HG03025 (cell line): Measurements from ENCODE around the gene ITGA6.

Experiments used
- ATAC-seq: cut with Tn5 transposase; IDR thresholded peaks from one replicate; pipeline ENCODE4 v1.9.1; 2021; ENCODE audit warnings: mild to moderate bottlenecking, moderate library complexity; ENCODE audit not compliant: unreplicated experiment, low FRiP score

ITGA6 gene

DNA sequence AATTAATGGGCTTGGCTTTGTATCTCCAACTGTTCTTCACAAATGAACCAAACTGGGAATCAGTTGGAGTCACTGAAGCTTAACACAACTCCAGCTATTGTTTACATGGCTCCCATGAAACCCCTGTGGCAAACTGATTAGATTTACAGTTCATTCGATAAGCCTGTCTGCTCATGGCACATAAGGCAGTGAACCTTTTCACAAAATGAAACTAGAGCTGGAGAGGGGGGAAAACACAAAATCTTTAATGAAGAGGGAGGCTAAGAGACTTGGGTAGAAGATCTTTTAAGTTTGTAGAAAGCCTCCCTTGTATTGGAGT is 11.6 kb upstream of the ITGA6 start:
- ATAC-seq = no peak

DNA sequence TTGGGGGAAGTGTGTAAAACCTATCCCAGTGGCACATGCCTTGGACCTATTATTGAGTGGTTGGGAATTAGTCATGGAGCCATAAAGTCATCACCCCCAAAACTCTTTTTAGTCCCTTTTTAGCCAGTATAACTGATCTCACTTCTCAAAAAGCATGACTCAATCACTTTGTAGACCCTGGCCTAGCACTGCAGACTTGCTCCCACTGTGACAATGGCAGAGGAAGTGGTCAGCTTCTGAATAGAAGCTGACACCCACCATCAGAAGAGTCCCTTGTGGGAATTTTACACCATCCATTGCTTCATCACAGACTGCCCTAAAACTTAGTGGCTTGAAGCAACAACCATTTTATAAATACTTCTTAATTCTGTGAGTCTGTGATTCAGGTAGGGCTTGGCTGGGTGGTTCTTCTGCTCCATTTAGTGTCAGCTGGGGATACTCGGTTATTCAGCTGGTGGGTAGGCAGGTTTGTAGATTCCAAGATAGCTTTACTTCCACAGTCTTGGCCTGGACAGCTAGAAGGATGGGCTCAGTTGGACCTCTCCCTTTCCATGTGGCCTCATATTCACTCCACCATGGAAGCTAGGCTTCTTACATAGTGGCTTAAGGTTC is 10.8 kb upstream of the ITGA6 start:
- ATAC-seq = no peak

DNA sequence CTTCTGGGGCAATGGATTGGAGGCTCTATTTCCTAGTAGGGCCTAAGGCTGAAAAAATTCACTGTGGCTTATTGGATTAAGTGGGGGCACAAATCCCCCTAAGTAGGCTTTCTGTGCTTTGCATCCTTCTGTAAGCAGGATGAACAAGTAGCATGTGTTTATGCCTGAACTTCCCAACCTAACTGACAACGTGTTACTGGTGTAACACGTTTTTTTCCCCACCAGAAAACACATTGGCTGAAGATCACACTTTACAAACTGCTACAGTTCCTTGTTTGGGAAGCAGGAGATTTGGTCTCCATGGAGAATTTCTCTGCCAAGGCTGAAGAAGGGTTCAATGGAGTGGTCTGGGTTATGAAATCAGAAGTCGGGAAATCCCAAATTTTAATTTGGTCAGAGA is 7.2 kb upstream of the ITGA6 start:
- ATAC-seq = no peak

DNA sequence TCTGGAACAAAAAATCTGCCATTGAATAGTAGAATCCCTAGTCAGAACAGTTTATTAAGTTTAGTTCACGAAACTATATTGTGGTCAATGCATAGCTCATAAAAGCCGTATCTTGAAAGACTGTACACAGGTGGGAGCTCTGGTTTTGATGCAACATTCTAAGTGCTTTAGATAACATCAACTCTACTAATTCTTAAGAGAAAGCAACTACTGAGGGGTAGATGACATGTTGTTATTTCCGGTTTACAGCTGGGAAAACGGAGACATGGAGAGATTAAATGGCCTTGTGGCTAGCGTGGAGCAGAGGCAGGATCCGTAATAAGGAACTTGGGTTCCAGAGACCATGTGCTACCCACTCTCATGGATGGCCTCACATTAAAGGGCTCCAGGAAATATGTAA is 4.2 kb upstream of the ITGA6 start:
- no peak for ATAC-seq

DNA sequence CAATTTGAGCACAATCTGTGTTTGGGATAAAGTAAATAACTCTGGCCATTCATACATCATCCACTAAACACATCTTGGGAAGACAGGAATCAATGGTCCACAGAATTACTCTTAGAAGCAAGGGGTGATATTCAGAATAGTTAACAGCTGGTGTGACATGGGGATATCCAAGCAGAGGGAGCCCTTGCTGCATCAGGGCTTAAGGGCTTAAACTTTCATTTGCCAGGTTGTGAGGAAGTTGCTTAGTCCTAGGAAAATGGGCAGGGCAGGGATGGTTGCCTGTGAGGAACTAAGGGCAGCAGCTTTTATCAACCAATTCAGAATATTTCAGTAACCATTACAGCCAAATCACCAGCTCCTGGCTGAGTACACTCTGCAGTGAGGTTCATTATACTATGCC is 2.0 kb upstream of the ITGA6 start:
- ATAC-seq = no peak

DNA sequence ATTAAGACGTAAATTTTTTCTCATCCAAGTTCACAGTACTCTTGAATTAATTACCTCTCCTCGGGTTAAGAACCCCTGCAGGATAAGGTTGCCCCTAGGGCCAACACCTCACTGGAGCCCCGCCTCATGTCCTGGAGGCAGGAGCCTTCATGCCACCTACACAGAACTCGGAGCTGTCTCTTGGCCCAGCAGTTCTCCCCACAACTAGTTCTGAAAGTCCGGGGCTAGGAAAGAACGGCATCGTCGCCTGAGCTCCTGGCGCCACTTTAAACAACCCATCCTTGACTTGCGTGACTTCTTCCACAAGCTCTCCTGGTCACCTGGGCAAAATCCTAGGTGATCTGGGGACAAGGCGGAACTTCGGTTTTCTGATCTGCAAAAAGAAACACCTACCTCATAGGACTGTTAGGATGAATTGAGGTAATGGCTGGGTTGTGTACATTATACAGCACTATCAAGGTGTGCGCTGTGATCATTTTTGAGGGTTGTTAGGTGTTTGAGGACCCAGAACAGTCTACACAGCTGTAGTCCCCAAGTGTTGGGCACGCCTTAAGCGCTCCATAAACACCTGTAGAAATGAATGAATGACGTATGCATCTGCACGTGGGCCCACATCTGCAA is 641 bp upstream of the ITGA6 start:
- no peak for ATAC-seq

DNA sequence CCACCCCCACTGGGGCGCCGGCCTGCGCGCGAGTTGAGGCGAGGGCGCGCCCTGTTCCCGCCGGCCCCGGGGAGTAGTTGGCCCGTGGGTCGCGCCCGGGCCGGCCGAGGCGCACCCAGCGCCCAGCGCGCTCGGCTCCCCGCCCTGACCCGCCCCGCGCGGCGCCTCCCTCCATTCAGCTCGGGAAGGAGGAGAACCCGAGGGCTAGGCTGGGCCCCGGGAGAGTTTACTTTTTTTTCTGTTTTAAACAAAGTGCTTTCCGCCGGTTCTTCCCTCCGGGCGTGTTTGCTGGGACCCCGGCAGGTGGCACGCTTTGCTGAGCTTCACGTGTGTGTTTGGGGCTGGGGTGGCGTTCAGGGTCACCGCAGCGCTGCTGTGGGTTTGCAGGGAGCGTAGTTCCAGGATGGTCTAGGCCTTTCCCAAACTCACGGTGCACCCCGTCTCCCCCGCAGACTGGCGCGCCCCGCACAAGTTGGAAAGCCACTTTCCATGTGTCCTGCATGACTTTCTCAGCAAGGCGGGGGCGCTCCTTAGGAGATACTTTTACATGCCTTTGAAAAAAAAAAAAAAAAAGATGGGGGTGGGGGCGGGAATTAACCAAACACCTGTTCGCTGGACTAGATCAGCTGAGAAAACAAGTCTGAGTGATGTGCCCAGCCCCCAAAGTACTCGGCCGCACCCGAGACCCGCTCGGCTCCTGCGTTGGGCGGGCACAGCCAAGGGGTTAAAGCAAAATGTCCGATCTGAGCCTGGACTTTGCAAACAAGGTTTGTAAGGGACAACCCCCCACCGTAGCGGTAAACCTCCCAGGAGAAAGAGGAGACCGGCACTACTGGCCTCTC is 825 bp downstream of the ITGA6 start:
- ATAC-seq = peak; percentile 37

DNA sequence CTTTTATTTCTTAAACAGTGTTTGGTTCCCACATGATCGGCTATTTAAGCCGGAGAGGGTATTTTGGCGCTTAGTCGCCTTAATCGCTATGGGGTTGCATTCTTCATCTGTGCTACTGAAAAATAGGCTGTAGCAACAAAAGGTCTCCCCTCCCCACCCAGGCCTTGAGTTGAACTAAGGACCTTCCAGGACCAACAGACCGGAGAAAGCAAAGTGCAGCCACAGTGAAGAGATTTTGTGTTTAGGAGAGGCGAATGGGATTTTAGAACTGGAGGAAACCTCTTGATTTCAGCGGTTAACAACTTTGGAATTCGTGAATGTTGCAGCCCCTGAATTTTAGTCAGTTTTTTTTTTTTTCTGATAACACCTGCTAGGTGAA is 1.4 kb downstream of the ITGA6 start:
- no peak for ATAC-seq

DNA sequence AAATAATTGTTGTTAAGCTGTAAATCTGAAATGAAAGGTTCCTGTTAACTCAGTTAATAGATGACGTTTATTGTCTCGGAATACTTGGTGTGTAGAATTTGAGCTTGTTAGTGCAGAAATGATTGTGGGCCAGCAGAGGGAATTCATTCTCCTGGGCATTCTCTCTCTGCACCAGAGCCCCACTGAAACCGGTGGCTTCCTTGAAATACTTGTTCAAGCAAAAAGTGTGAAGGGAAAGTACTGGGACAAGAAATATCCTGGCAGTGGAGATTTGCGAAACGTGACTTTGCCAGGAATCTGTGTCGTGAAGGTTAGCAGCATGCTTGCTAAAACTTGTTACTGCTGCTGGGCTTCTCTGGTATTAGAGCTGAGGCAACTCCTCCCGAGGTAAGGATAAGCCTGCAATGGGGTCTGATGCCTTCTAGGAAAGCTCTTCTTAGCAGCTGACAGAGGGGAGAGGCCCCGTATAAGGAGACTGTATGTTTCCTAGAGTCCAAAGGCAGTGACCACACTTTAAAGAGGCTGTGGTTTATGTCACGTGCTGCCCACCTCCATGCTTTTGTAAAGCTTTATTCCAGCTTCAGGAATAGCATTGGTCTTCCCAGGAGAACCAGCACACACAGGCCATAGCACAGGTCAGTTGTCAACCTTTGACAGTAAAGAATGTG is 2.0 kb downstream of the ITGA6 start:
- no peak for ATAC-seq

DNA sequence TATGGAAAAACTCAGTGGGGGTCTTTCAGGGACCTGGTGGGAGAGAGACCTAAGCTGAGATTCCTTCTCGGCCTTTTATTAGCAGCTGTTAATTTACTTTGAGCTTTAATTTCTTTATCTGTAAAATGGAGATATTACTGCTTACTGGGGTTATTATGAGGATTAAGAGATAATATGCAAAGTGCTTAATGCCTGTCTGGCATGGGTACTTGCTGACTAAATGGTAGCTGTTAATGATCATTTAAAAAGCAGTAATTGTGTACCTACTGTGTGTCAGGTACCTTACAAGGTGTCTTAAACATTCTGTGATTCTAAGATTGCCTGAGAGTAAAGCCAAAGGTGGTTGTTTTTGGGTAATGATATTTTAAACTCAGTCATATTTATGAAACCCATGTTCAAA is 2.6 kb downstream of the ITGA6 start:
- ATAC-seq = no peak

DNA sequence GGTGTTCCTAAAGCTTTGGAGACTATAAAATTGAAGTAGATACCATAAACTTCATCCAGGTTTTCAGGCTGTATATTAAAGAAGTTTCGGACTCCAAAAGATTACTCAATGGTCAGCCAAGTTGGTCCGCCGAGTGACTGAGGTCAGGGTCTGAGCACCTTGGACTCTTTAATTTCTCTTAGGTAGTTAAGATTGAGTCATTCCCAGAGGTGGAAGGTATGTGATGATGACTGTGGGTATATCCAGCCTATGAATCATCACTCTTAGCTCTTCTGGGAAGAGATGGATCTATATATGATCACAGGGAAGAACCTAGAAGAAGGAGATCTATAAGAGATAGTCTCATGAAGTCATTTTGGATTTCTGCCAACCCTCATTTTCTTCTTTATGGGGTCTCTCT is 3.3 kb downstream of the ITGA6 start:
- no peak for ATAC-seq

DNA sequence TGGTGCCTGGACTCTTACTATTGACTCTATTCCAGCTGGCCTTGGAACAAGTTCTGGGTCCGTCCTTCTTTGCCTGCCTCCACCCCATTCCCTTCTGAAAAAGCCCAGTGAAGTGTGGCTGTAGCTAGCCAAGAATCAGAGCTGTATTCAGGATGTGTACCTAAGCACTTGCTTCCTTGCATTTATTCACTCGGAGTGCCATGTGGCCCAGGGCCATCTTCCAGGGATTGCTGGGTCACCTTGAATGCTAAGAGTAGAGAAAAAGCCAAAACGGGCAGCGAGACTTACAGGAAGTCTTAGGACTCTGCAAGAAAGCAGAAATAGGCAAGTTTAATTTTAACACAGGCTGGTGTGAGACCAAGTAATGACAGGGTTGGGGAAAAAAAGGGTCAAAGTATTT is 4.1 kb downstream of the ITGA6 start:
- no peak for ATAC-seq

DNA sequence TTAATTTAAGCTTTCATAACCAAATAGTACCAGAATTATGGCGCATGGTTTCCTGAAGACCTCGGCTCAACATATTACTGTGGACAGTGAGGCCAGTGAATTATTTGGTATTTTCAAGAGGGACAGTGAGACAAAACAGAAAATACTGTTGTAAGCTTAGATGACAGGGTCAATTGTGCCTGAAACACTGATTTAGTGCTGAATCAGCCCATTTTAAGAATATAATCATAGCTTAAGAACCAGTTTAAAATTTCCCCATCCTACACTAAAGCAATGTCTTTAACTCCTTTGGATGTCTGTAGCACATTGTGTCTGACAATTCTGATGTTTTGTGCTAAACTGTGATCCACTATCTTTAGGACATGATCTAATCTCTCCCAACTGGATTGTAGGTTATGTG is 4.6 kb downstream of the ITGA6 start:
- ATAC-seq = no peak

DNA sequence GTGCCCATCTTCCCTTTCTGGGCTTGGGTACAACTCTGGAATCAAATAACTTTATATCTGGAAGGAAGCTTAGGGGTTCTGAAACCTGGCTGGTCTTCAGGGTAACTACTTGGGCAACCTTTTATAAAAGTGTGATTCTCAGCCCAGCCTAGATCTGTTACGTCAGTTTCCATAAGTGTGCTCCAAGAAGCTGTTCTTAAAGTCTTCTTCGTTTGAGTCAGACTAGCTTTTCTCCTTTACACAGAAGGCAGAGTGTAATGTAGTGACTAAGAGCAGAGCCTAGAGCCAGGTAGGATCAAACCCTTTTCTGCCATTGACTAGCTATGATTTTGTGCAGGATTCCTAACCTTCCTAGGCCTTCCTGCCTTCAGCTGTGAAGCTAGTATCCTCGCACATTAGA is 5.8 kb downstream of the ITGA6 start:
- ATAC-seq = no peak

DNA sequence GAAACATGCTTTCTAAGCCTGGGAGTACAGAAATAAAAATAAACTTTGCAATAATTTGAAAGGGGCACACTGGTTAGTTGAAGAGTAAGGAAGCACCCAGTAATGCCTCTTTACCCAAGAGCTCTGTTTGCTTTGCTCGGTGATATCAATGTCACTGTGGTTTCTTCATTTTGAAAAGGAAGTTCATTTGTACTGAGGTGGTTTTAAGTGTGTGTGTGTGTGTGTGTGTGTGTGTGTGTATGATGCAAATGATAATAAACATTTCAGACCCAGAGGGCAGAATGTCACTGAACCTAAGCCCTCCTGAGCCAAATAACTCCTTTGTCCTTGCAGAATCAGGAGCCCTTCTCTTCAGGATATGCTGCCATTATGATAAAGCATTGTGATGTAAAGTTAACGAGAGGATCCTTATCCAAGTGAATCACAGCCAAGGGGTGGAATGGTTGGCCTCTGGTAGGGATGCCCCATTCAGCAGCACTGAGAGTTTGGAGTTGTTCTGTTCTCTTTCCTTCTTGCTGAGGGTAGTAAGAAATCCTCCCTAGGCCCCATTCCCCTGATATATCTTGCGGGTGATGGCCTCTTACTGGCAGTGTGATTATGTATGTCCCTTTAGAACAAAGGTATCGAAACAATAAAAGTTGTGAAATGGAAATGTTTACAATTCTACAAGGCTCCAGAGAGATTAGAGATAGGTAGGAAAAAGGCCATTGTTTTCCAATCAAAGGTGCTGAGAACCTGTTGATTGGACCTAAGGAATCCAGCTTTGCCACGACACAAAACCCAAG is 7.6 kb downstream of the ITGA6 start:
- no peak for ATAC-seq

DNA sequence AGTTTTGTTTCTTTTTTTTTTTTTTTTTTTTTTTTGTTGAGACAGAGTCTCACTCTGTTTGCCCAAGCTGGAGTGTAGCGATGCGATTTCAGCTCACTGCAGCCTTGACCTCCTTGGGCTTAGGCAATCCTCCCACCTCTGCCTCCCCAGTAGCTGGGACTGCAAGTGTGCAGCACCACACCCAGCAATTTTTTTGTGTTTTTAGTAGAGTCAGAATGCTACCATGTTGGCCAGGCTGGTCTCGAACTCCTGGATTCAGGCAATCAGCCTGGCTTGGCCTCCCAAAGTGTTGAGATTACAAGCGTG is 8.2 kb downstream of the ITGA6 start:
- ATAC-seq = no peak

DNA sequence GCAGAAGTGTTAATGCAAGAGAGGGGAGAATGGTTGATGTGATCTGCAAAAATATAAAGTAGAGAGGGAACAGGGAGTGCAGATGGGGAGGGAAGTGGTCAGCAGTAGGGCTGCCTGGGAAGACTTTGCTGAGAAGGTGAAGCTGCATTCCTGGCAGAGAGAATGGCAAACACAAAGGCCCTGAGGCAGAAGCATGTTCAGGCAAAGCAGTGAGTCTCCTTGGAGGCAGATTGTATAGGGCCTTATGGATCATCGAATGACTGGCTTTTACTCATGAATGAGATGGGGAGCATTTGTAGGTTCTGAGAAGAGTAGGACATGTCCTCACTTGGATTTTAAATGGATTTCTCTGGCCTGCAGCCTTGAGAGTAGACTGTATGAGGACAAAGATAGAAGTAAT is 9.5 kb downstream of the ITGA6 start:
- no peak for ATAC-seq

DNA sequence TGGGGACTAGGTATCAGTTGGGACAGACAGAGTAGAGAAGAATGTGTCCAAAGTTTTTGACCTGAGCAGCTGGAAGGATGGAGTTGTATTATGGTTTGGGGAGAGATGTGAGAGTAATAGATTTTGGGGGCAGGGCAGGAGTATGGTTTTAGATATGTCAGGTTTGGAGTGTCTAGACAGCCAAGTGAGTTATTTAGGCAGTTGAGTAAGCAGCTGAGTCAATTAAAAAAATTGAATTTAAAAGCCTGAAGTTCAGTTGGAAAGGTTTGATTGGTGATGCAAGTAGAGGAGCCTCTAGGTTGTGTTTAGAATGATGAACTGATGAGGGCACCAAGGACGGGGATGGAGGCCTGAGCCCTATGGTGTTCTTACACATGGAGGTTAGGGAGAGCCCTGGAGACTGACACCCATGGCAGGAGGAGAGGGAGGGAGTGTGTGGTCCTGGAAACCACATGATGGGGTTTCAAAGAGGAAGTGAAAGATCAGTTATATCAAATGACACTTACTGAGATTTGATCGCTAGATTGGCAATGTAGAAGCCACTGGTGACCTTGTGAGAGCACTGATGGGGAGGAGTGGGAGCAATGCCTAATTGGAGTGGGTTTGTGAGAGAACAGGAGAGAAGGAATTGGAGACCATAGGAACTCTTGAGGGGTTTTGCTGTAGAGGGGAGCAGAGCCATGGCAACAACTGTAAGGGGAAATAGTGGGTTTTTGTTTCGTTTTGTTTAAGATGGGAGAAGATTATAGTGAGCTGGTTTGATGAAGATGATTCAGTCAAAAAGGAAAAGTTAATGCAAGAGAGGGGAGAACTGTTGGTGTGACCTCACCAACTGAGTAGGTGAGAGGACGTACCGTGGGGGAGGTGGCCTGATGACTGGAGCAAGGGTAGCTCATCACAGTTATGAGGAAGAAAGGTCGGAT is 10.3 kb downstream of the ITGA6 start:
- no peak for ATAC-seq

DNA sequence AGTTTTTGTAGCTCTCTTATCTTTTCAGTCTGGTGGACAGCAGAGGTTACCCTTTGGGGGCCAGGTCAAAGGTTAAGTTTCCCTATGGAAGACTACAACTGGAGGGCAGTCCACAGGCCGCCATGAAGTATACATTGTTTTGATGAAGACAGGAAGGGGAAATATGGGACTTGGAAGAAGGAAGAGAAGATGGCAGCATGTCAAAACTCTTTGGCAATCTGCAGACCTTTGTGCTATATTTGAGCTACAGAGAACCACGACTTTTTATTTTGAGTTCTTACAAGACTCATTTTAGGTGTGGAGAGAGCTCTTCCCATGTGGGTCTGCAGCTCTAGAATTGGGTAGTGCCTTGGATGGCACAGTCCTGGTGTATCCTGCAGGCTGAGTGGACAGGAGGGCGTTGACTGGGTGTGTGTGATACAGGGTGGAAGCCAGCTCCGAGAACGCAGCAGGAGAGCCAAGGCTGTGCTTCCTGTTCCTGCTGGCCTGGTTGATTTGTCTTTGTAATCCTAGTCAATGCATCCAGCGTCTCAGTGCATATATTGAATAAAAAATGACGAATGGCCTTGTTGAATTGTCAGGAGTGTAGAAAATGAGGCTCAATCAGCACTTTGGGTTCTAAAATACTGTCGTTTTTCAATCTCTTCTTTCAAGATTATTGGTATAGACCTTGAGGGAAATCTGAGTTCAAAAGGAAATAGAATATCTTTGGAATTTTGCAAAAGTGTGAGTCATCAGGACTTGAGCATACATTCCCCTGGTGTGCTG is 11.5 kb downstream of the ITGA6 start:
- ATAC-seq = no peak
